ENCODE results near the gene TCF7L1.
"Not testable (repeated sequence)": the region's sequence is repeated elsewhere in the genome, so short reads cannot be mapped to it uniquely, and the experiment has no call there.

DNA sequence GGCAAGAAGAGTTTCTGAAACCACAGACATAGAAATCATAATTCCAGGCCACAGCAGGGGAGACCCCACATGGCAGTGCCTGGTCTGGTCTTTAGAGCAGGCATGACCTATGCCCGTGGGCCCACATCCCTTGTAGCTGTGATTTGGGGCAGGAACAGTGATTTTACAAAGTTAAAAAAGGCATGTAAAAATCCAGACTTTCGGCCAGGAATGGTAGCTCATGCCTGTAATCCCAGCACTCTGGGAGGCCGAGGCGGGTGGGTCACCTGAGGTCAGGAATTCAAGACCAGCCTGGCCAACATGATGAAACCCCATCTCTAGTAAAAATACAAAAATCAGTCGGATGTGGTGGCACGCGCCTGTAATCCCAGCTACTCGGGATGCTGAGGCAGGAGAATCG lies 78.4 kb downstream of the TCF7L1 start:
- TF ChIP-seq, protein P1, sequence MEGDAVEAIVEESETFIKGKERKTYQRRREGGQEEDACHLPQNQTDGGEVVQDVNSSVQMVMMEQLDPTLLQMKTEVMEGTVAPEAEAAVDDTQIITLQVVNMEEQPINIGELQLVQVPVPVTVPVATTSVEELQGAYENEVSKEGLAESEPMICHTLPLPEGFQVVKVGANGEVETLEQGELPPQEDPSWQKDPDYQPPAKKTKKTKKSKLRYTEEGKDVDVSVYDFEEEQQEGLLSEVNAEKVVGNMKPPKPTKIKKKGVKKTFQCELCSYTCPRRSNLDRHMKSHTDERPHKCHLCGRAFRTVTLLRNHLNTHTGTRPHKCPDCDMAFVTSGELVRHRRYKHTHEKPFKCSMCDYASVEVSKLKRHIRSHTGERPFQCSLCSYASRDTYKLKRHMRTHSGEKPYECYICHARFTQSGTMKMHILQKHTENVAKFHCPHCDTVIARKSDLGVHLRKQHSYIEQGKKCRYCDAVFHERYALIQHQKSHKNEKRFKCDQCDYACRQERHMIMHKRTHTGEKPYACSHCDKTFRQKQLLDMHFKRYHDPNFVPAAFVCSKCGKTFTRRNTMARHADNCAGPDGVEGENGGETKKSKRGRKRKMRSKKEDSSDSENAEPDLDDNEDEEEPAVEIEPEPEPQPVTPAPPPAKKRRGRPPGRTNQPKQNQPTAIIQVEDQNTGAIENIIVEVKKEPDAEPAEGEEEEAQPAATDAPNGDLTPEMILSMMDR (IDR thresholded peaks at IDR 0.05; ENCODE audit: low read length), result not testable (repeated sequence)
- TF ChIP-seq EZH2 (IDR thresholded peaks at IDR 0.05; ENCODE audit: borderline replicate concordance, low read length), result not testable (repeated sequence)

All from OCI-LY1 (cell line).